ENCODE measurements around the gene LRRTM4.

DNA sequence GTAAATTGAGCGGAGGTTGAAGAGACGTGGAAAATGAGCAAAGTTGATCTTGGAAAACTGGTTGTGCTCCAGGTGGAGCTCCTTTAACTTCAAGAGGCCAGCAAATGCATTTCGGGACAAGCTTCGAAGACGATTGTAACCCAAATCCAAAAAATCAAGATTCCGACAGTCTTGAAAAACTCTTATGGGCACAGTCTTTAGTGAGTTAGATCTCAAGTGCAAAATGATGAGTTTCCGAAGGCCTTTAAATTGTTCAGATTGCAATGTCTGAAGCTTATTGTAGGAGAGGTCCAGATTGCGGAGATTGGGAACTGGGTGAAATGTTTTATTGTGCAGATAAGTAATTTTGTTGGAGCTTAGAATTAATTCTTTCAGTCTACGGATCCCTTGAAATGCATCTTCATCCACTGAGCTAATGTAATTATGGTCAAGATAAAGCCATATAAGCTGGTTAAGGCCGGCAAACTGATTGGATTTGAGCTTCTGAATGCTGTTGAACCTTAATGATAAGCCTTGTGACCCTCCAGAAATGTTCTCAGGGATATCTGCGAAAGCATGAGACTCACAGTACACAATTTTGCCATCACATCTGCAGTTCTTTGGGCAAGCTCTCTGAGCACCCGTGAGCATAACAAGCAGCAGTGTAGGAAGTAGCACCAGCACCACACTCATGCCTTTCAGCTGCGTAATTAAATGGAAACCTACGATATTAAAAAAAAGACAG is 2.9 kb downstream of the LRRTM4 start:
- TF ChIP-seq, protein P1, sequence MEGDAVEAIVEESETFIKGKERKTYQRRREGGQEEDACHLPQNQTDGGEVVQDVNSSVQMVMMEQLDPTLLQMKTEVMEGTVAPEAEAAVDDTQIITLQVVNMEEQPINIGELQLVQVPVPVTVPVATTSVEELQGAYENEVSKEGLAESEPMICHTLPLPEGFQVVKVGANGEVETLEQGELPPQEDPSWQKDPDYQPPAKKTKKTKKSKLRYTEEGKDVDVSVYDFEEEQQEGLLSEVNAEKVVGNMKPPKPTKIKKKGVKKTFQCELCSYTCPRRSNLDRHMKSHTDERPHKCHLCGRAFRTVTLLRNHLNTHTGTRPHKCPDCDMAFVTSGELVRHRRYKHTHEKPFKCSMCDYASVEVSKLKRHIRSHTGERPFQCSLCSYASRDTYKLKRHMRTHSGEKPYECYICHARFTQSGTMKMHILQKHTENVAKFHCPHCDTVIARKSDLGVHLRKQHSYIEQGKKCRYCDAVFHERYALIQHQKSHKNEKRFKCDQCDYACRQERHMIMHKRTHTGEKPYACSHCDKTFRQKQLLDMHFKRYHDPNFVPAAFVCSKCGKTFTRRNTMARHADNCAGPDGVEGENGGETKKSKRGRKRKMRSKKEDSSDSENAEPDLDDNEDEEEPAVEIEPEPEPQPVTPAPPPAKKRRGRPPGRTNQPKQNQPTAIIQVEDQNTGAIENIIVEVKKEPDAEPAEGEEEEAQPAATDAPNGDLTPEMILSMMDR (conservative IDR thresholded peaks at IDR 0.05 in 1 of 2, IDR thresholded peaks at IDR 0.05 in 1 of 2; ENCODE audit: low read depth in 1 of 2, low read length in 2 of 2): no peak
- TF ChIP-seq EZH2 (IDR thresholded peaks at IDR 0.05; ENCODE audit: low read length, missing control alignments): no peak
